HepG2 (cell line): ENCODE measurements around the gene ATP1B2. TPM values are rescaled to one million over a fixed set of nuclear protein-coding genes. Genes with fewer than 3 reads are reported as not detected.

Source experiments
- AKAP8 ChIP-seq: sonication (generic); formaldehyde crosslinking; IDR thresholded peaks from 2 replicates; pipeline ENCODE4 v1.5.1; 2020; ENCODE audit warnings: mild to moderate bottlenecking, missing genetic modification reagents
- MAFK ChIP-seq, 2 experiments: IDR thresholded peaks in 1 of 2; conservative IDR thresholded peaks in 1 of 2; 2 replicates each; pipeline ENCODE4 v1.6.1; 2011; ENCODE audit warnings: improper control_type of control experiment in 2 of 2, low read length in 2 of 2
- MBD4 ChIP-seq: IDR thresholded peaks from 2 replicates; pipeline ENCODE4 v1.6.1; 2012; ENCODE audit warnings: low read length, inconsistent platforms, borderline replicate concordance
- MYNN ChIP-seq: sonication (generic); formaldehyde crosslinking; IDR thresholded peaks from 2 replicates; pipeline ENCODE4 v1.4.0; 2020; ENCODE audit warnings: mild to moderate bottlenecking, low read depth, missing genetic modification reagents
- NFAT5 ChIP-seq: sonication (generic); formaldehyde crosslinking; IDR thresholded peaks from 2 replicates; pipeline ENCODE4 v1.4.0; 2020; ENCODE audit warnings: missing genetic modification reagents
- PITX1 ChIP-seq: sonication (generic); formaldehyde crosslinking; IDR thresholded peaks from 2 replicates; pipeline ENCODE4 v1.5.1; 2020; ENCODE audit warnings: mild to moderate bottlenecking, missing genetic modification reagents
- RBM22 ChIP-seq: fragments of 200-400 bp; formaldehyde crosslinking; optimal IDR thresholded peaks from 2 replicates; pipeline ENCODE3; 2017; ENCODE audit warnings: mild to moderate bottlenecking, low read length, moderate library complexity
- SIX1 ChIP-seq: sonication (generic); formaldehyde crosslinking; IDR thresholded peaks from 2 replicates; pipeline ENCODE4 v1.4.0; 2020; ENCODE audit warnings: missing genetic modification reagents, borderline replicate concordance
- SMYD3 ChIP-seq: sonication (generic); formaldehyde crosslinking; IDR thresholded peaks from 2 replicates; pipeline ENCODE4 v1.8.1; 2023; ENCODE audit warnings: mild to moderate bottlenecking, missing genetic modification reagents
- ZC3H13 ChIP-seq: sonication (generic); formaldehyde crosslinking; IDR thresholded peaks from 2 replicates; pipeline ENCODE4 v1.8.1; 2023; ENCODE audit warnings: mild to moderate bottlenecking, missing genetic modification reagents, moderate library complexity
- ZKSCAN8 ChIP-seq: IDR thresholded peaks from 2 replicates; pipeline ENCODE4 v1.6.1; 2016; ENCODE audit warnings: borderline replicate concordance, missing genetic modification reagents, missing compliant biosample characterization
- ZMYM2 ChIP-seq: sonication (generic); formaldehyde crosslinking; IDR thresholded peaks from 2 replicates; pipeline ENCODE4 v1.8.0; 2022; ENCODE audit warnings: mild to moderate bottlenecking, missing genetic modification reagents
- ZNF263 ChIP-seq: sonication (generic); formaldehyde crosslinking; IDR thresholded peaks from 2 replicates; pipeline ENCODE4 v1.4.0; 2020; ENCODE audit warnings: missing genetic modification reagents
- ZNF432 ChIP-seq: sonication (generic); formaldehyde crosslinking; IDR thresholded peaks from 2 replicates; pipeline ENCODE4 v1.5.0; 2020; ENCODE audit warnings: missing genetic modification reagents, mild to moderate bottlenecking, borderline replicate concordance
- ZNF556 ChIP-seq: sonication (generic); formaldehyde crosslinking; IDR thresholded peaks from 2 replicates; pipeline ENCODE4 v1.4.0; 2020; ENCODE audit warnings: mild to moderate bottlenecking, missing genetic modification reagents, borderline replicate concordance
- ZNF619 ChIP-seq: sonication (generic); formaldehyde crosslinking; IDR thresholded peaks from 2 replicates; pipeline ENCODE4 v1.4.0; 2020; ENCODE audit warnings: mild to moderate bottlenecking, missing genetic modification reagents
- ZNF749 ChIP-seq: sonication (generic); formaldehyde crosslinking; IDR thresholded peaks from 2 replicates; pipeline ENCODE4 v1.8.0; 2022; ENCODE audit warnings: mild to moderate bottlenecking, missing genetic modification reagents, moderate library complexity, borderline replicate concordance
- ZNF777 ChIP-seq: sonication (generic); formaldehyde crosslinking; IDR thresholded peaks from 2 replicates; pipeline ENCODE4 v1.4.0; 2020; ENCODE audit warnings: missing genetic modification reagents
- ZNF781 ChIP-seq: sonication (generic); formaldehyde crosslinking; IDR thresholded peaks from 2 replicates; pipeline ENCODE4 v1.5.1; 2020; ENCODE audit warnings: borderline replicate concordance, mild to moderate bottlenecking, missing genetic modification reagents; ENCODE audit errors: not compliant biosample characterization
- ZSCAN22 ChIP-seq: sonication (generic); formaldehyde crosslinking; IDR thresholded peaks from 2 replicates; pipeline ENCODE4 v1.4.0; 2020; ENCODE audit warnings: mild to moderate bottlenecking, missing genetic modification reagents
- polyA plus RNA-seq, 8 experiments: library from polyadenylated mRNA; depleted of rRNA in 3 of 8; stranded (reverse) in 7 of 8; unstranded in 1 of 8; fragments of >200 nt; fragmentation: Illumina TruSeq in 4 of 8; extraction: Trizol in 4 of 8; gene quantifications; 2 replicates each; pipeline versions ENCODE4 v1.2.1 to v1.2.3, GENCODE V29; 2011 to 2016; ENCODE audit warnings: low read depth in 4 of 8, missing spikeins in 1 of 8, mixed read lengths in 1 of 8; ENCODE audit not compliant: insufficient read depth in 1 of 8
- total RNA-seq, 5 experiments: library from RNA; depleted of rRNA; stranded (reverse); fragments of >200 nt; fragmentation: Illumina TruSeq; extraction: Trizol; gene quantifications; 2 replicates each; pipeline ENCODE4 v1.2.3, GENCODE V29; 2016; ENCODE audit warnings: low read depth in 1 of 5

Gene ATP1B2
- total and polyA plus RNA-seq, 2 of the 13 experiments (the other 11 are each of a cell fraction or from before 2014, with no cell fraction given), result not detected

DNA sequence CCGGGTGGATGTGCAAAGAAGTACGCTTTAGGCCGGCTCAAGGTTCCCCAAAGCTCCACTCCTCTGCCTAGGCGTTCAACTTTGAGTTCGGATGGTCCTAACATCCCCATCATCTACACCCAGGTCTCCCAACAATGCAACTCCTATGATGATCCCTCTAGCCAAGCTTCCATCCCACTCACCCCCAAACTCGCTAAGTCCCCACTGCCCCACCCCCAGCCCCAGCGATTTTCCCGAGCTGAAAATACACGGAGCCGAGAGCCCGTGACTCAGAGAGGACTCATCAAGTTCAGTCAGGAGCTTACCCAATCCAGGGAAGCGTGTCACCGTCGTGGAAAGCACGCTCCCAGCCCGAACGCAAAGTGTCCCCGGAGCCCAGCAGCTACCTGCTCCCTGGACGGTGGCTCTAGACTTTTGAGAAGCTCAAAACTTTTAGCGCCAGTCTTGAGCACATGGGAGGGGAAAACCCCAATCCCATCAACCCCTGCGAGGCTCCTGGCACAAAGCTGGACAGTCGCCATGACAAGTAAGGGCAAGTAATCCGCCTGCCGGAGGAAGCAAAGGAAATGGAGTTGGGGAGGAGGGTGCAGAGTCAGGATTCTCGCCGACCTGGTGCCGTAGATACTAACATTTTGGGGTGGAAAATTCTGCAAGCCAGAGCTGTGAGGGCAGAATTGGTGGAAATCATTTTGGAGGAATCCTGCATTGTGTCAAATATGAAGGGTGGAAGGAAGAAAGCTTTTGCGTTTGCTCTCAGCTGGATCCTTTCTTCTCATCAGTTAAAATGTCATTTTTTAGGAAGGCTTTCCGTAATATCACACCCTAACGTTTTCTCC, 36.6 kb downstream of the ATP1B2 start, which contains the start of gene TP53 (continued):
- TF ChIP-seq SMYD3 (CRISPR knock-in tag) (peak; percentile 75; the same call in 1 of the 2 replicates), MAFK (conservative IDR thresholded peaks at IDR 0.05 in 1 of 2, IDR thresholded peaks at IDR 0.05 in 1 of 2; ENCODE audit: low read length in 2 of 2) (no peak), SIX1 (CRISPR knock-in tag) (peak; percentile 20; the same call in 1 of the 2 replicates), ZNF432 (CRISPR knock-in tag) (no peak), ZNF556 (0 out of 2 replicates have a peak, but pooled peaks have one; percentile 41), ZNF749 (CRISPR knock-in tag) (no peak), MYNN (no peak), ZC3H13 (CRISPR knock-in tag) (peak; percentile 62; the same call in 1 of the 2 replicates), NFAT5 (CRISPR knock-in tag) (no peak), ZSCAN22 (CRISPR knock-in tag) (no peak), PITX1 (CRISPR knock-in tag) (peak; percentile 80), ZNF777 (CRISPR knock-in tag) (peak; percentile 15; the same call in 1 of the 2 replicates), ZMYM2 (CRISPR knock-in tag) (no peak), ZNF781 (CRISPR knock-in tag) (no peak), ZKSCAN8 (no peak; the same call in 1 of the 2 replicates), AKAP8 (CRISPR knock-in tag) (no peak), MBD4 (no peak), ZNF263 (CRISPR knock-in tag) (peak; percentile 96), ZNF619 (no peak; the same call in 1 of the 2 replicates), RBM22 (no peak)
